ENCODE data around the gene ATF6.

The ATF6 gene

GRCh38 chr1:162003830-162004215 is 237.7 kb downstream of the ATF6 start:
- no peak for DNase-seq

- DNase-seq, result no peak
Observed at GRCh38 chr1:162004441-162004950, 238.4 kb downstream of the ATF6 start.

DNA sequence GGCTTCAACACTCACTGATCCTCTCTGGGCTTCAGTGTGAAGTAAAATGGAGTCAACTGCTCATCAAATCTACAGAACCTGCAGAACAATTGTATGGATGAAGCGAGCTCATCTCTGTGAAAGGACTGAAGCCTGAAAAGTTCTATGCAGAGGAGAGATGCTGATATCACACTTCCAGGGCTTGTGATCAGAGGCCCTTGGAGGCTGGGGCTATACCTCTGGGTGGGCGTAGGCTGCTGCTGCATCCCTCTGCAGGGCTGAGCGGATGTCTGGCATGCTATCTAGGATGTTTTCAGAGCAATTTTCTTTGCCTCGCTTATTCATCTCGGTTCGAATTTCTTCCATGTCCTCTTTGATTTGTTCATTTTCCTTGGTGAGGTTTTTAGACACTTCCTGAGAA is 240.0 kb downstream of the ATF6 start:
- no peak for DNase-seq

DNA sequence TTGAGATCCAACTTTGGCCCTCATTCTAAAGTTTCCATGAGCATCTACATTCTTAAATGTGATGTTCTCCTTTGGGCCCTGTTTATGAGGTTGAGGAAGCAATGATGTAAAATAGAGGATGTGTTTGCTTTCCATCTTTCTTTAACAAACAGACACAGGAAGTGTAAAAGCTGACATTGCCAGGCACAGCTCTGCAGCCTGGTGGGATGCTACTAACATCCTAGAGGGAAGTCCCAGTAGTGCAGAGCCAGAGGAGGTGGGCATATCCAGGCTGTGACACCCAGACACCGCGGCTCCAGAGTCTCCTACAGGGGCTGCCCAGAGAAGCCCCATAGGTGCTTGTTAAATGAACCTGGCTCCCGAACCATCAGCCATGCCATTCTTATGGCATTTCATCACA is 241.3 kb downstream of the ATF6 start:
- DNase-seq, result no peak

GRCh38 chr1:162008799-162009198 is 242.7 kb downstream of the ATF6 start:
- DNase-seq, result no peak

GRCh38 chr1:162009501-162010174 is 243.5 kb downstream of the ATF6 start:
- DNase-seq, result no peak

DNA sequence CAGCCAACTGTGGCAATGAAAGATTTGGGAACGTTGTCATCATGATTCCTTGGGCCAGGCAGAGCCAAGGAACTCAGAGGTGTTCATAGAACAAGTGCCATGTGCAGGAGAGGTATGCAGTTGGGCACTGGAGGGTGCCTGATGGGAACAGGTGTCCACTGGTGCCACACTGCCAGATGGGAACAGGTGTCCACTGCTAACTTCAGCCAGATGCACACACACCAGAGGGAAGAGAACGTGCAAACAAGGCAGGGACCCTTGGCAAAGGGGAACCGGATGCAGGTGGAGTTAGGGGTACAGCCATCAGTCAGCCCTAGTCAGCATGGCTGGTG is 244.0 kb downstream of the ATF6 start:
- no peak for DNase-seq

- DNase-seq, result no peak
Observed at GRCh38 chr1:162011337-162012012, 245.4 kb downstream of the ATF6 start.

GRCh38 chr1:162013289-162013688 is 247.2 kb downstream of the ATF6 start:
- DNase-seq, result no peak

Measured in effector CD8-positive, alpha-beta T cell (primary cell).